Astrocyte (in vitro differentiated cells and primary cell): Measurements from ENCODE around the gene LRMDA.

Experiments
- EZH2 ChIP-seq: IDR thresholded peaks from 2 replicates; pipeline ENCODE4 v1.6.1; 2012; ENCODE audit warnings: mild to moderate bottlenecking, low read length, inconsistent platforms; ENCODE audit not compliant: insufficient read depth
- TF ChIP-seq, protein P1 (sequence below): IDR thresholded peaks from 2 replicates; pipeline ENCODE4 v1.5.1; 2011; ENCODE audit warnings: low read depth, mild to moderate bottlenecking, inconsistent platforms, low read length, moderate library complexity; ENCODE audit not compliant: insufficient read depth

DNA sequence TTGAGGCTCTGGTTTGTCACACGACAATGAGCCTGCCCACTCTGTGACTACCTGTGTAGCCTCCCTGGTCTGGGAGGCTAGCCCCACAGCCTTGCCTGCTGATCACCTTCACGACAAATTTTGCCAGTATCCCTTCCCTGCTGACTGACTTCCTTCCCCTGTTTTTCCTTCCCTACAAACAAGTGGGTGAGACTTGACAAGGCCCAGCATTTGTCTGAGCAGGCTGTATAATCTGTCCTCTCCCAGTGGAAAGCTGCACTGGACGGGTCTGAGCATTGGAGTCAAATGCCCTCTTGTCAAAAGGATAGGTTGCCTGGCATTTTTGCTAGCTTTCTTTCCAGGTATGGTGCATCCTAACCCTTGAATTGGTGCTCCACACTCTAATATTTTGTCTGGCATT is 1117.7 kb downstream of the LRMDA start:
- TF ChIP-seq, protein P1, sequence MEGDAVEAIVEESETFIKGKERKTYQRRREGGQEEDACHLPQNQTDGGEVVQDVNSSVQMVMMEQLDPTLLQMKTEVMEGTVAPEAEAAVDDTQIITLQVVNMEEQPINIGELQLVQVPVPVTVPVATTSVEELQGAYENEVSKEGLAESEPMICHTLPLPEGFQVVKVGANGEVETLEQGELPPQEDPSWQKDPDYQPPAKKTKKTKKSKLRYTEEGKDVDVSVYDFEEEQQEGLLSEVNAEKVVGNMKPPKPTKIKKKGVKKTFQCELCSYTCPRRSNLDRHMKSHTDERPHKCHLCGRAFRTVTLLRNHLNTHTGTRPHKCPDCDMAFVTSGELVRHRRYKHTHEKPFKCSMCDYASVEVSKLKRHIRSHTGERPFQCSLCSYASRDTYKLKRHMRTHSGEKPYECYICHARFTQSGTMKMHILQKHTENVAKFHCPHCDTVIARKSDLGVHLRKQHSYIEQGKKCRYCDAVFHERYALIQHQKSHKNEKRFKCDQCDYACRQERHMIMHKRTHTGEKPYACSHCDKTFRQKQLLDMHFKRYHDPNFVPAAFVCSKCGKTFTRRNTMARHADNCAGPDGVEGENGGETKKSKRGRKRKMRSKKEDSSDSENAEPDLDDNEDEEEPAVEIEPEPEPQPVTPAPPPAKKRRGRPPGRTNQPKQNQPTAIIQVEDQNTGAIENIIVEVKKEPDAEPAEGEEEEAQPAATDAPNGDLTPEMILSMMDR, result no peak
- no peak for TF ChIP-seq EZH2
